Measurements from ENCODE around the gene PDE10A. TPM values are rescaled to one million over a fixed set of nuclear protein-coding genes. Genes with fewer than 3 reads are reported as not detected.

Gene PDE10A
- total and polyA plus RNA-seq, 12 donors: 6.8 to 20.4 (median 14.2) TPM

DNA sequence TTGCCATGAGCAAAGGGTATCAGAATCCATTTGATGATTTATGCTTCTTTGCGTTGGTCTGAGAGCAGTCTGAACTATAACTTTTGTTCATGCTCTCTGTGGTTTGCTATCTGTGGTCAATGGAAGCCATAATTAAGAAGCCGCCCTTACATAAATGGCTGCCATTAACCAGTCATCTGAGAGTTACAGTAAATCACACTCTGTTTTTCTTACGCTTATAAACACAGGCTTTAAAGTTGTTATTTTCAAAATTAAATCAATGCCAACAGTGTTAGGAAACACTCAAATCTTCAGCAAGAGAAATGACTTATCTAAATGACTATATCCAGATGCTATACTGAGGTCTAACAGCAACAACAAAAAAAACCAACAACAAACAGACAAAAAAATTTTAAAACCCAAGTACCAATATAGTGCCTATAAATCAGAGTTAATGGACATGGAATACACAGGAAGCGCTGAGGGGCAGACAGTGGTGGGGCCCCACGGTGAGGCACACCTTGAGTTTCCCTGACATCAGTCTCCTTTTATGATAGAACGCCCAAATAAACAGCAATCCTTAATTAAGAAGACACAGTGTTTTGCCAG is 245.7 kb downstream of the PDE10A start:
- Histone ChIP-seq H3K4me1 (no peaks in the 10 kb centered on the region), H3K27me3 (no peaks in the 10 kb centered on the region), H3K4me3 (no peak overlapping the region), H3K36me3 (peaks cover 0 to 56% (median 7%) of the 10 kb centered on the region in 9 donors), H3K9me3 (no peaks in the 10 kb centered on the region), H3K27ac (no peak overlapping the region)
- WGBS, 2 donors: 89 to 96% methylated on average over 6 of the region's 6 CpGs
- intact Hi-C loops (cut with DNase I): no loop called here
- ATAC-seq: no peak
- TF ChIP-seq, protein P1, sequence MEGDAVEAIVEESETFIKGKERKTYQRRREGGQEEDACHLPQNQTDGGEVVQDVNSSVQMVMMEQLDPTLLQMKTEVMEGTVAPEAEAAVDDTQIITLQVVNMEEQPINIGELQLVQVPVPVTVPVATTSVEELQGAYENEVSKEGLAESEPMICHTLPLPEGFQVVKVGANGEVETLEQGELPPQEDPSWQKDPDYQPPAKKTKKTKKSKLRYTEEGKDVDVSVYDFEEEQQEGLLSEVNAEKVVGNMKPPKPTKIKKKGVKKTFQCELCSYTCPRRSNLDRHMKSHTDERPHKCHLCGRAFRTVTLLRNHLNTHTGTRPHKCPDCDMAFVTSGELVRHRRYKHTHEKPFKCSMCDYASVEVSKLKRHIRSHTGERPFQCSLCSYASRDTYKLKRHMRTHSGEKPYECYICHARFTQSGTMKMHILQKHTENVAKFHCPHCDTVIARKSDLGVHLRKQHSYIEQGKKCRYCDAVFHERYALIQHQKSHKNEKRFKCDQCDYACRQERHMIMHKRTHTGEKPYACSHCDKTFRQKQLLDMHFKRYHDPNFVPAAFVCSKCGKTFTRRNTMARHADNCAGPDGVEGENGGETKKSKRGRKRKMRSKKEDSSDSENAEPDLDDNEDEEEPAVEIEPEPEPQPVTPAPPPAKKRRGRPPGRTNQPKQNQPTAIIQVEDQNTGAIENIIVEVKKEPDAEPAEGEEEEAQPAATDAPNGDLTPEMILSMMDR (IDR thresholded peaks at IDR 0.05): no peak
- DNase-seq: no peak

DNA sequence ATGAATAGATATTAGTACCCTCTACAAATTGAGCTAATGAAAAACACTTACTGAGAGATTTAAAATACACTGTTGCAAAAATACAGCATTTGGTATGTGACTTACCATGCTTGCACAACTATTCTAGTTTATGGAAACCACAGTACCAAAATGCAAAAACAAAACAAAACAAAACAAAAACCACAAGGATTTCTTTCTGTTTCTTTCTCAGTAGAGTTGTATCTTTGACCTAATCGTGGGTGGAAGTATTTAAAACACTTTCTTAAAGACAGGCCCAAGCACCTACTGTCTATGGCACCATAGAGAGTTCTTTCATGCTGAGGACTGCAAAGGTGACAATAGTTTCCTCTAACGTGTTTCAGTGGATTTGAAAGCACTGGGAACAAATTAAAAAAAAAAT is 258.3 kb downstream of the PDE10A start:
- H3K36me3 ChIP-seq: peaks cover 0 to 30% (median 0%) of the 10 kb centered on the region in 9 donors
- H3K27me3 ChIP-seq: no peaks in the 10 kb centered on the region
- DNase-seq (no peak), ATAC-seq (no peak)
- peaks cover 0 to 11% (median 0%) of the 10 kb centered on the region in 11 donors for H3K9me3 ChIP-seq
- TF ChIP-seq, protein P1 (IDR thresholded peaks at IDR 0.05): no peak
- H3K27ac ChIP-seq: no peak overlapping the region
- no peaks in the 10 kb centered on the region for H3K4me1 ChIP-seq
- WGBS, 2 donors: 41 to 44% methylated on average over 2 of the region's 2 CpGs
- H3K4me3 ChIP-seq: no peak overlapping the region
- intact Hi-C loops (cut with DNase I): no loop called here

DNA sequence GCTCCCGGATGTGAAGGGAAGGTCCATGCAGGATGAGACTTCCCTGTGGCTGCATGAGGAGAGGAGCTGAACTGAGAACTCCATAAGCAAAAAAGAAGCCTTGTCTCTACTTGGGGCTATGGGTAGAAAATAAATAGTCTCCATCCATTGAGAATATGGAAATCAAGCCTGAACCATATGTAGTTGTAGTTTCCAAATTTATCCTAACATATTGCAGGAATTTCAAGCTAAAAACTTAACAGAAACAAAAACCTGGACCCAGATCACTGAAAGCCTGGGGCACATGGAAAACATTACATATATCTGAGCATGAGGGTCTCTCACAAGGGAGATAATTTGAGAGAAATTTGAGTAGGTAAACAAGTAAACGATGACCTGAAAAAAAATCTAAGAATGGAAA is 258.7 kb downstream of the PDE10A start:
- Histone ChIP-seq H3K36me3 (peaks cover 0 to 33% (median 0%) of the 10 kb centered on the region in 9 donors), H3K4me3 (no peak overlapping the region), H3K9me3 (peaks cover 0 to 13% (median 0%) of the 10 kb centered on the region in 11 donors), H3K27me3 (no peaks in the 10 kb centered on the region), H3K27ac (no peak overlapping the region), H3K4me1 (no peaks in the 10 kb centered on the region)
- ATAC-seq (no peak), DNase-seq (no peak)
- 96 to 97% methylated on average over 2 of the region's 2 CpGs for WGBS, 2 donors
- intact Hi-C loops (cut with DNase I): no loop called here
- TF ChIP-seq, protein P1 (IDR thresholded peaks at IDR 0.05): no peak

DNA sequence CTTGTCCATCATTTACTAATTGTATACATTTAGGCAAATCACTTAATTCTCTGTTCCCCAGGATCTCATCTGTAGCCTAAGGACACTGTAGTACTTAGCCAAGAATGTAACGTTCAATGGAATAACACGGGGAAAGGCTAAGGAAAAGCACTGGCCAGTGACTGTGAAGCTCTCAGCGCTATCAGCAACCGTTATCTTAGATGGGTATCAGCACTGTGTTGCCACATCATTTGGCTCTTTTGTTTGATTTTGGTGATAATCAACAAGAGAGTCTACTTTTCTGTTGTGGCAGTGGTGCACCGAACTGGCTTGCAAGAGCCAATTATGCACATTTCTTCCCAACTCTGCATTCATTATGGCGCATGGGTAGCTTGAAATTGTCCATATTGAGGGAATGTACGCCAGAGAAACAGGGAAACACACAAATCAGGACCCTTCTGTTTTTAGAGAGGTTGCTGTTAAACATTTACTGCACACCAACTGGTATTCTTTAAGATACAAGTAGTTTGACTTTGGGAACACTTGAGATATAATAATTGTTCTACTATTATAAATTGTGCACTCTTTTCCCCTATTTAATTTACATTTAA is 259.9 kb downstream of the PDE10A start:
- no peak overlapping the region for H3K4me3 ChIP-seq
- intact Hi-C loops (cut with DNase I): no loop called here
- TF ChIP-seq, protein P1 (IDR thresholded peaks at IDR 0.05): no peak
- DNase-seq (no peak), ATAC-seq (no peak)
- WGBS, 2 donors: 95 to 96% methylated on average over 7 of the region's 7 CpGs
- no peak overlapping the region for H3K27ac ChIP-seq
- H3K4me1 ChIP-seq: no peaks in the 10 kb centered on the region
- peaks cover 0 to 13% (median 0%) of the 10 kb centered on the region in 11 donors for H3K9me3 ChIP-seq
- H3K36me3 ChIP-seq: peaks cover 0 to 33% (median 0%) of the 10 kb centered on the region in 9 donors
- no peaks in the 10 kb centered on the region for H3K27me3 ChIP-seq
